Uterus (tissue), 2 donors: Measurements from ENCODE around the gene PLCB2.

ENCODE experiments used
- POLR2A ChIP-seq, 2 donors: fragments of 450-650 bp; IDR thresholded peaks; one replicate each; pipeline ENCODE4 v1.6.1; 2016; ENCODE audit warnings: antibody characterized with exemption in 2 of 2, mild to moderate bottlenecking in 1 of 2, moderate library complexity in 1 of 2
- TF ChIP-seq, protein P1 (sequence below), 4 experiments: fragments of 200-600 bp in 2 of 4; fragments of 450-650 bp in 2 of 4; sonication (generic) in 2 of 4; IDR thresholded peaks; one replicate each; pipeline ENCODE4 v1.5.1; 2016 to 2019; ENCODE audit warnings: antibody characterized with exemption in 4 of 4, mild to moderate bottlenecking in 2 of 4, moderate library complexity in 1 of 4

DNA sequence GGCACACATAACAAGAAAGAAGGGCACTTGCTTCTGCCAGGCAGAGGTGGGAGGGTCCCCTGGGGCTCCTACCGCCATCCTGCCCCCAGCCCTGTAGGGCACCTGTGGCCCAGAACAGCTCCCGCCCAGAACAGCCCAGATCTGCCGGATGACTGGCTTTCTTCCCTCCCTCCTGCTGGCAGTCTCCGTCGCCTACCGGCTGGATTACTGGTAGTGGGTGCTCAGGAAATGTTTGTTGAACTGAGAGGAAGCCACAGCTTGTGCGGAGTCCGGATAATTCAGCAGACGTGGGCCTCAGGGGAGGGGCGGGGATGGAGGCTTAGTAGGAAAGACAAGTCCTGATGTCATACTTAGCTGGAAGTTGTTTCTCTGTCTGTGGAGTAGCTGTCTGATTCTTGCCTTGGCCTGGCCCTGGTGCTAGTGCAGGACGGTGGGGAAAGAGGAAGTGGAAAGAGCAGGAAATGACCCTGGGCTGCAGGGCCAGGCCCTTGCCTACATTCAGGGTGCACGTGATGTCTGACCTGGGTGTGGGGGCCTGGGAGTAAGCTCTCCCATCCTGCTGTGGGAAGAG is 26.3 kb upstream of the PLCB2 start:
- TF ChIP-seq, protein P1, sequence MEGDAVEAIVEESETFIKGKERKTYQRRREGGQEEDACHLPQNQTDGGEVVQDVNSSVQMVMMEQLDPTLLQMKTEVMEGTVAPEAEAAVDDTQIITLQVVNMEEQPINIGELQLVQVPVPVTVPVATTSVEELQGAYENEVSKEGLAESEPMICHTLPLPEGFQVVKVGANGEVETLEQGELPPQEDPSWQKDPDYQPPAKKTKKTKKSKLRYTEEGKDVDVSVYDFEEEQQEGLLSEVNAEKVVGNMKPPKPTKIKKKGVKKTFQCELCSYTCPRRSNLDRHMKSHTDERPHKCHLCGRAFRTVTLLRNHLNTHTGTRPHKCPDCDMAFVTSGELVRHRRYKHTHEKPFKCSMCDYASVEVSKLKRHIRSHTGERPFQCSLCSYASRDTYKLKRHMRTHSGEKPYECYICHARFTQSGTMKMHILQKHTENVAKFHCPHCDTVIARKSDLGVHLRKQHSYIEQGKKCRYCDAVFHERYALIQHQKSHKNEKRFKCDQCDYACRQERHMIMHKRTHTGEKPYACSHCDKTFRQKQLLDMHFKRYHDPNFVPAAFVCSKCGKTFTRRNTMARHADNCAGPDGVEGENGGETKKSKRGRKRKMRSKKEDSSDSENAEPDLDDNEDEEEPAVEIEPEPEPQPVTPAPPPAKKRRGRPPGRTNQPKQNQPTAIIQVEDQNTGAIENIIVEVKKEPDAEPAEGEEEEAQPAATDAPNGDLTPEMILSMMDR (IDR thresholded peaks at IDR 0.05) = no peak
- TF ChIP-seq POLR2A (IDR thresholded peaks at IDR 0.05) = no peak
